Neural cell (in vitro differentiated cells): ENCODE results near the gene CYB561. TPM values are rescaled to one million over a fixed set of nuclear protein-coding genes. Genes with fewer than 3 reads are reported as not detected.

ENCODE experiments used
- H2AFZ ChIP-seq: fragments of 200-600, 300-800 bp; sonication (generic), shearing (Covaris generic); 2 replicates; pipeline ENCODE4 v1.6.0; 2014; ENCODE audit warnings: low read depth, mild to moderate bottlenecking, antibody characterized with exemption, low read length, moderate library complexity
- H3F3A ChIP-seq: fragments of 200-600 bp; shearing (Covaris generic); 2 replicates; pipeline ENCODE4 v1.6.1; 2016; ENCODE audit warnings: mild to moderate bottlenecking, moderate library complexity, mixed read lengths, antibody characterized with exemption, low read length; ENCODE audit not compliant: insufficient read depth, poor library complexity, severe bottlenecking
- H3K27ac ChIP-seq: fragments of 200-600, 300-800 bp; sonication (generic), shearing (Covaris generic); 2 replicates; pipeline ENCODE4 v1.5.1; 2014; ENCODE audit warnings: mild to moderate bottlenecking, low read length, moderate library complexity
- H3K27me3 ChIP-seq: fragments of 300-800, 200-600 bp; sonication (generic), shearing (Covaris generic); 2 replicates; pipeline ENCODE4 v1.6.0; 2014; ENCODE audit warnings: mild to moderate bottlenecking, low read depth, low read length, moderate library complexity; ENCODE audit not compliant: insufficient read depth
- H3K36me3 ChIP-seq: fragments of 300-800, 200-600 bp; sonication (generic), shearing (Covaris generic); 2 replicates; pipeline ENCODE4 v1.5.1; 2014; ENCODE audit warnings: mild to moderate bottlenecking, antibody characterized with exemption, low read length, moderate library complexity; ENCODE audit not compliant: insufficient read depth
- H3K4me2 ChIP-seq: fragments of 300-800, 200-600 bp; sonication (generic), shearing (Covaris generic); 2 replicates; pipeline ENCODE4 v1.6.0; 2014; ENCODE audit warnings: mild to moderate bottlenecking, low read length
- H3K4me3 ChIP-seq: fragments of 300-800, 200-600 bp; sonication (generic), shearing (Covaris generic); 2 replicates; pipeline ENCODE4 v1.5.1; 2014; ENCODE audit warnings: mild to moderate bottlenecking, low read length, moderate library complexity
- H3K79me2 ChIP-seq: fragments of 200-600 bp; shearing (Covaris generic); replicated peaks from 2 replicates; pipeline ENCODE4 v1.6.0; 2014; ENCODE audit warnings: mild to moderate bottlenecking, low read length, moderate library complexity; ENCODE audit not compliant: insufficient read depth
- H3K9ac ChIP-seq: fragments of 300-800, 200-600 bp; sonication (generic), shearing (Covaris generic); 2 replicates; pipeline ENCODE4 v1.6.1; 2016; ENCODE audit warnings: mild to moderate bottlenecking, low read length, mixed read lengths
- H3K9me2 ChIP-seq: fragments of 200-600 bp; shearing (Covaris generic); 2 replicates; pipeline ENCODE4 v1.6.1; 2016; ENCODE audit warnings: mild to moderate bottlenecking, low read length, mixed read lengths; ENCODE audit not compliant: insufficient read depth
- H3K9me3 ChIP-seq: fragments of 200-600, 300-800 bp; sonication (generic), shearing (Covaris generic); 2 replicates; pipeline ENCODE4 v1.6.1; 2016; ENCODE audit warnings: mild to moderate bottlenecking, mixed run types, low read length, moderate library complexity, mixed read lengths
- H4K20me1 ChIP-seq: fragments of 200-600 bp; shearing (Covaris generic); 2 replicates; pipeline ENCODE4 v1.6.1; 2016; ENCODE audit warnings: mild to moderate bottlenecking, mixed run types; ENCODE audit not compliant: insufficient read depth
- CTCF ChIP-seq: fragments of 450-650 bp; IDR thresholded peaks from 2 replicates; pipeline ENCODE4 v1.5.1; 2014; ENCODE audit warnings: antibody characterized with exemption, mild to moderate bottlenecking, moderate library complexity; ENCODE audit not compliant: poor library complexity, severe bottlenecking
- EP300 ChIP-seq: fragments of 450-650 bp; conservative IDR thresholded peaks from 2 replicates; pipeline ENCODE4 v1.6.1; 2014; ENCODE audit warnings: antibody characterized with exemption, mild to moderate bottlenecking, moderate library complexity; ENCODE audit not compliant: poor library complexity, severe bottlenecking
- EZH2 ChIP-seq: fragments of 200-600, 300-800 bp; shearing (Covaris generic), sonication (generic); IDR thresholded peaks from 2 replicates; pipeline ENCODE4 v1.6.1; 2014; ENCODE audit warnings: antibody characterized with exemption, low read length, borderline replicate concordance, mild to moderate bottlenecking; ENCODE audit not compliant: insufficient read depth, poor library complexity, severe bottlenecking
- MXI1 ChIP-seq: fragments of 450-650 bp; conservative IDR thresholded peaks from 2 replicates; pipeline ENCODE4 v1.6.1; 2014; ENCODE audit warnings: antibody characterized with exemption, mild to moderate bottlenecking; ENCODE audit not compliant: poor library complexity, severe bottlenecking
- POLR2AphosphoS5 ChIP-seq: IDR thresholded peaks from 2 replicates; pipeline ENCODE4 v1.6.1; 2012
- RAD21 ChIP-seq: fragments of 450-650 bp; conservative IDR thresholded peaks from 2 replicates; pipeline ENCODE4 v1.6.1; 2014; ENCODE audit warnings: antibody characterized with exemption, mild to moderate bottlenecking, moderate library complexity
- REST ChIP-seq: IDR thresholded peaks from 2 replicates; pipeline ENCODE4 v1.6.1; 2012; ENCODE audit warnings: borderline replicate concordance
- SMC3 ChIP-seq: fragments of 450-650 bp; conservative IDR thresholded peaks from 2 replicates; pipeline ENCODE4 v1.6.1; 2014; ENCODE audit warnings: antibody characterized with exemption, mild to moderate bottlenecking, moderate library complexity; ENCODE audit not compliant: poor library complexity
- TAF1 ChIP-seq: IDR thresholded peaks from 2 replicates; pipeline ENCODE4 v1.6.1; 2012; ENCODE audit warnings: low read depth
- polyA plus RNA-seq: library from polyadenylated mRNA; depleted of rRNA; stranded (reverse); fragments of >200 nt; gene quantifications from 2 replicates; pipeline ENCODE4 v1.2.3, GENCODE V29; 2014

CYB561 gene
- polyA plus RNA-seq, 1 donor from 2014 or later, result 15.7 TPM

- TF ChIP-seq EZH2 (no peak), TAF1 (no peak), EP300 (no peak), MXI1 (no peak), SMC3 (no peak), CTCF (no peak), RAD21 (no peak), POLR2AphosphoS5 (no peak), REST (no peak)
- Histone ChIP-seq H3K9me2 (no peaks in the 10 kb centered on the region), H3K36me3 (no peaks in the 10 kb centered on the region), H3K9me3 (no peaks in the 10 kb centered on the region), H3K27ac (no peak overlapping the region), H3K79me2 (no peaks in the 10 kb centered on the region), H3K9ac (no peak overlapping the region), H2AFZ (no peak overlapping the region), H4K20me1 (no peaks in the 10 kb centered on the region), H3K4me3 (no peak overlapping the region), H3F3A (no peaks in the 10 kb centered on the region), H3K4me2 (no peak overlapping the region), H3K27me3 (peaks cover 7% of the 10 kb centered on the region)
Measured at GRCh38 chr17:63483655-63484575, 37.8 kb upstream of the CYB561 start.

GRCh38 chr17:63483038-63483437 is 36.9 kb upstream of the CYB561 start:
- no peak overlapping the region for H3K4me2 ChIP-seq
- no peaks in the 10 kb centered on the region for H3K79me2 ChIP-seq
- no peaks in the 10 kb centered on the region for H3K9me3 ChIP-seq
- no peaks in the 10 kb centered on the region for H3K9me2 ChIP-seq
- H3K9ac ChIP-seq, result no peak overlapping the region
- H3K27me3 ChIP-seq, result peaks cover 15% of the 10 kb centered on the region
- TF ChIP-seq POLR2AphosphoS5, result no peak
- no peak for TF ChIP-seq EZH2
- TF ChIP-seq CTCF, result no peak
- TF ChIP-seq MXI1, result no peak
- no peak for TF ChIP-seq RAD21
- TF ChIP-seq SMC3, result no peak
- TF ChIP-seq REST, result no peak
- TF ChIP-seq TAF1, result no peak
- no peak for TF ChIP-seq EP300
- H3K36me3 ChIP-seq, result no peaks in the 10 kb centered on the region
- no peak overlapping the region for H2AFZ ChIP-seq
- no peak overlapping the region for H3K4me3 ChIP-seq
- H3K27ac ChIP-seq, result no peak overlapping the region
- H4K20me1 ChIP-seq, result no peaks in the 10 kb centered on the region
- no peaks in the 10 kb centered on the region for H3F3A ChIP-seq
